Measurements from ENCODE around the gene DNAI7.
A peak's percentile ranks its signal among the peaks of the same experiment; 100 is the strongest.

Gene DNAI7

DNA sequence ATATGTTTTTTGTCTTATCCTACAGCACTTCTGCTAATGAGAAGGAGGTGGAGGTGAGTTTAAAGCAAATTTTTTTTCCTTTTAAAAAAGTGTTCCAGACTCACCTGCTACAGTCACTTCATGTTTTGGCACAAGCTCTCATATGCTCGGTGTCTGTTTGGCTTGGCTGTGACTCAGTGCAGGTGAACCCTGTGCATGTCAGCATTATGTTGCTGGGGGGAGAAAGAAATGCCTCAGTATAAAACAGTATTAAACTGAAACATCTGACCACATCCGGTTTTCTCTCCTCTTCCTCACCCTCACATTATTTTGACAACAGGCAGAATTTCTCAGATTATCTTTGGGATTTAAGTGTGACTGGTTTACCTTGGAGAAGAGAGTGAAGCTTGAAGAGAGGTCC lies 105.2 kb downstream of the DNAI7 start:
- no peaks in the 10 kb centered on the region for H3K27me3 Mint-ChIP-seq
- peaks cover 35% of the 10 kb centered on the region for H3K4me1 Mint-ChIP-seq
- H3K27ac Mint-ChIP-seq, result peak overlapping the region; percentile 20
- H3K36me3 Mint-ChIP-seq, result peaks cover 58% of the 10 kb centered on the region
- H3K9me3 Mint-ChIP-seq, result no peaks in the 10 kb centered on the region
- H3K4me3 Mint-ChIP-seq, result no peak overlapping the region

- Mint-ChIP-seq H3K4me3 (no peak overlapping the region), H3K27me3 (no peaks in the 10 kb centered on the region), H3K27ac (peak overlapping the region; percentile 85), H3K9me3 (no peaks in the 10 kb centered on the region), H3K4me1 (peaks cover 30% of the 10 kb centered on the region), H3K36me3 (peaks cover 48% of the 10 kb centered on the region)
Measured at GRCh38 chr12:25087596-25087995, 107.4 kb downstream of the DNAI7 start.

- Mint-ChIP-seq H3K9me3 (no peaks in the 10 kb centered on the region), H3K27ac (no peak overlapping the region), H3K4me3 (no peak overlapping the region), H3K4me1 (peaks cover 19% of the 10 kb centered on the region), H3K27me3 (no peaks in the 10 kb centered on the region), H3K36me3 (peaks cover 35% of the 10 kb centered on the region)
Measured at GRCh38 chr12:25084816-25085215, 110.1 kb downstream of the DNAI7 start.

- no peak overlapping the region for H3K4me3 Mint-ChIP-seq
- peaks cover 11% of the 10 kb centered on the region for H3K4me1 Mint-ChIP-seq
- H3K27ac Mint-ChIP-seq, result no peak overlapping the region
- no peaks in the 10 kb centered on the region for H3K9me3 Mint-ChIP-seq
- no peaks in the 10 kb centered on the region for H3K27me3 Mint-ChIP-seq
- H3K36me3 Mint-ChIP-seq, result peaks cover 30% of the 10 kb centered on the region
Measured at GRCh38 chr12:25083211-25083610, 111.7 kb downstream of the DNAI7 start.

- Mint-ChIP-seq H3K27me3 (no peaks in the 10 kb centered on the region), H3K4me3 (no peak overlapping the region), H3K36me3 (peaks cover 27% of the 10 kb centered on the region), H3K9me3 (no peaks in the 10 kb centered on the region), H3K4me1 (peaks cover 5% of the 10 kb centered on the region), H3K27ac (no peak overlapping the region)
Measured at GRCh38 chr12:25082628-25083027, 112.3 kb downstream of the DNAI7 start.

GRCh38 chr12:25079393-25079792 lies 115.6 kb downstream of the DNAI7 start:
- Mint-ChIP-seq H3K36me3 (peaks cover 13% of the 10 kb centered on the region), H3K4me3 (no peak overlapping the region), H3K27me3 (no peaks in the 10 kb centered on the region), H3K27ac (no peak overlapping the region), H3K9me3 (no peaks in the 10 kb centered on the region), H3K4me1 (peaks cover 7% of the 10 kb centered on the region)

DNA sequence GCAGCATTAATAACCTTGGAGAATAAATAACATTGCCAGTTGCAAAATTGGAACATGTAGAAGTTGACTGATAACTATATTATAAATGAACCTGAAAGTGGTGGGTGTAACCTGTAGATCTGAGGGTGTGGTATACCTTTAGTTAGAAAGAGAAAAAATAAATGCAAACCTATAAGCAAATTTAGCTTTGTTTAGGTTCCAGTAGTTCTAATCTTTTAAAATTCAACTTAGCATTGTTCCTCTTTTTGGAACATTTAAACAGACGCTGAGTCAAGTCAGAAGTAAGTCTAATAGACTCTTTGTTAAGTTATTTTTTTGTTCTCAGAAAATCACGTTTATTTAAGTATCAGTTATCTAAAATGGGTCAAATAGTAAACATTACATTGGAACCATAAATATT lies 120.0 kb downstream of the DNAI7 start:
- Mint-ChIP-seq H3K36me3 (peaks cover 20% of the 10 kb centered on the region), H3K9me3 (no peaks in the 10 kb centered on the region), H3K27me3 (no peaks in the 10 kb centered on the region), H3K4me1 (peaks cover 15% of the 10 kb centered on the region), H3K27ac (no peak overlapping the region), H3K4me3 (no peak overlapping the region)

- Mint-ChIP-seq H3K27me3 (no peaks in the 10 kb centered on the region), H3K4me1 (peaks cover 18% of the 10 kb centered on the region), H3K9me3 (no peaks in the 10 kb centered on the region), H3K36me3 (peaks cover 22% of the 10 kb centered on the region), H3K27ac (no peak overlapping the region), H3K4me3 (no peak overlapping the region)
Measured at GRCh38 chr12:25074113-25074512, 120.8 kb downstream of the DNAI7 start.

DNA sequence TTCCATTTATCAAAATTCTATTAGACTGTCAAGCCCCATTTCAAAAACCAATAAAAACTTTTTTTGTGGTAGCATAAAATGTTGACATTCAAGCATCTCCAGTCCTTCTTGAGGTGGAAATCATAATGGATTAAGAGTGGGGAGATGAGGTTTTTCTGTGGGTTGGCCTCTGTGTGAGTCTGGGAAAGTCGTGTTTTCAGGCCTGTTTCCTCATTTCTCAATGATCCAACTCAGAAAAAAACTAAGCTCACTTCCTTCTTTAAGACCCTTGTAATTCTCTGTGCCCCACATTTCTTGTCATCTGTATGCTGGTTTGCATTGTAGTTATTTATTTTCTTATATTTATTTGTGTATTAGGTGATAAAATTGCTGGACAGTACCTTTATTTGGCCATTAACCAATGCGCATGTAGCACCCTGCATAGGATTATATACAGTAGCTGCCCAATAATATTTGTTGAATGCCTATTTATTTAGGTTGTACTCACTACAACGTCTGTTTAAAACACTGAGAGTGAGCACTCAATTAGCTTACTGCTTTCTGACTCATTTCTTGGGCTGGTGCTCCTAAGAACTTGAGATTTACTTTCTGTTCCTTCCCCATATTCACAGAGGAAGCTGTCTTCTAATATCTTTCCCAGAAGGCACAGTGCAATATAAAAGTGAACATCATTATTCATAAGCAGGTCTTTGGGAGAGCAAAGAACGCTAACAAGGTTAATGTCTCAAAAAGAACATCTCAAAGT lies 121.9 kb downstream of the DNAI7 start:
- Mint-ChIP-seq H3K4me1 (peaks cover 24% of the 10 kb centered on the region), H3K36me3 (peaks cover 27% of the 10 kb centered on the region), H3K27ac (no peak overlapping the region), H3K4me3 (no peak overlapping the region), H3K27me3 (no peaks in the 10 kb centered on the region), H3K9me3 (no peaks in the 10 kb centered on the region)

GRCh38 chr12:25071366-25071765 lies 123.6 kb downstream of the DNAI7 start:
- no peaks in the 10 kb centered on the region for H3K27me3 Mint-ChIP-seq
- no peak overlapping the region for H3K27ac Mint-ChIP-seq
- H3K9me3 Mint-ChIP-seq, result no peaks in the 10 kb centered on the region
- no peak overlapping the region for H3K4me3 Mint-ChIP-seq
- H3K4me1 Mint-ChIP-seq, result peaks cover 24% of the 10 kb centered on the region
- peaks cover 34% of the 10 kb centered on the region for H3K36me3 Mint-ChIP-seq

GRCh38 chr12:25069224-25069623 lies 125.7 kb downstream of the DNAI7 start:
- Mint-ChIP-seq H3K36me3 (peaks cover 37% of the 10 kb centered on the region), H3K4me1 (peaks cover 18% of the 10 kb centered on the region), H3K27ac (no peak overlapping the region), H3K9me3 (no peaks in the 10 kb centered on the region), H3K27me3 (no peaks in the 10 kb centered on the region), H3K4me3 (no peak overlapping the region)

GRCh38 chr12:25065035-25065434 lies 129.9 kb downstream of the DNAI7 start:
- Mint-ChIP-seq H3K36me3 (peaks cover 32% of the 10 kb centered on the region), H3K27ac (no peak overlapping the region), H3K4me3 (no peak overlapping the region), H3K27me3 (no peaks in the 10 kb centered on the region), H3K4me1 (peaks cover 35% of the 10 kb centered on the region), H3K9me3 (no peaks in the 10 kb centered on the region)

GRCh38 chr12:25063873-25064628 lies 130.9 kb downstream of the DNAI7 start:
- Mint-ChIP-seq H3K36me3 (peaks cover 29% of the 10 kb centered on the region), H3K27me3 (no peaks in the 10 kb centered on the region), H3K4me1 (peaks cover 35% of the 10 kb centered on the region), H3K9me3 (no peaks in the 10 kb centered on the region), H3K4me3 (no peak overlapping the region), H3K27ac (peak overlapping the region; percentile 44)

- Mint-ChIP-seq H3K27ac (no peak overlapping the region), H3K36me3 (peaks cover 11% of the 10 kb centered on the region), H3K9me3 (no peaks in the 10 kb centered on the region), H3K4me1 (peaks cover 71% of the 10 kb centered on the region), H3K27me3 (no peaks in the 10 kb centered on the region), H3K4me3 (no peak overlapping the region)
Measured at GRCh38 chr12:25058658-25059058, 136.3 kb downstream of the DNAI7 start.

Measured in activated naive CD4-positive, alpha-beta T cell treated with anti-CD3 and anti-CD28 coated beads, Interleukin-2, amount 50 U/mL, for 24 hours (primary cell).